Stimulated activated CD4-positive, alpha-beta T cell treated with anti-CD3 and anti-CD28 coated beads, Interleukin-1b, Interleukin-23, amount 100 ng/mL, for 48 hours (primary cell): ENCODE data around the gene CLDN3.
"Not testable (repeated sequence)": the region's sequence is repeated elsewhere in the genome, so short reads cannot be mapped to it uniquely, and the experiment has no call there.

Experiments
- DNase-seq: peaks from one replicate; pipeline ENCODE4 v3.0.0-alpha.2; 2020

CLDN3 gene

GRCh38 chr7:73734619-73735527, 35.2 kb downstream of the CLDN3 start:
- peak; percentile 83 for DNase-seq

GRCh38 chr7:73732397-73732796, 37.7 kb downstream of the CLDN3 start:
- DNase-seq = no peak

- no peak for DNase-seq
These were observed 39.6 kb downstream of the CLDN3 start for GRCh38 chr7:73730485-73730884.

- no peak for DNase-seq
These were observed 41.5 kb downstream of the CLDN3 start for GRCh38 chr7:73728551-73728950.

- DNase-seq = no peak
These were observed 42.1 kb downstream of the CLDN3 start for GRCh38 chr7:73727952-73728351.

GRCh38 chr7:73726083-73726466, 44.0 kb downstream of the CLDN3 start:
- no peak for DNase-seq

- no peak for DNase-seq
These were observed 46.3 kb downstream of the CLDN3 start for GRCh38 chr7:73723813-73724212.

GRCh38 chr7:73722785-73723184, 47.3 kb downstream of the CLDN3 start:
- DNase-seq = no peak

GRCh38 chr7:73722182-73722581, 47.9 kb downstream of the CLDN3 start:
- not testable (repeated sequence) for DNase-seq

- no peak for DNase-seq
These were observed 48.7 kb downstream of the CLDN3 start for GRCh38 chr7:73721377-73721817.

GRCh38 chr7:73720443-73720842, 49.6 kb downstream of the CLDN3 start:
- DNase-seq = not testable (repeated sequence)

GRCh38 chr7:73719806-73720169, 50.3 kb downstream of the CLDN3 start:
- DNase-seq = no peak
